Islet of Langerhans (tissue), 1 donor: ENCODE measurements around the gene IFT25.

Source experiments
- FAIRE-seq: peaks from one replicate; lab custom pipeline; 2011; peaks lifted over from hg19 to GRCh38; lab: Jason Lieb, UNC

Gene IFT25

GRCh38 chr1:53927376-53927881 lies 18.1 kb downstream of the IFT25 start:
- no peak for FAIRE-seq

GRCh38 chr1:53919675-53920066 lies 25.8 kb downstream of the IFT25 start:
- FAIRE-seq = no peak

GRCh38 chr1:53918343-53918742 lies 27.2 kb downstream of the IFT25 start:
- no peak for FAIRE-seq

GRCh38 chr1:53913352-53914033 lies 32.0 kb downstream of the IFT25 start:
- no peak for FAIRE-seq

- FAIRE-seq = no peak
Observed at GRCh38 chr1:53911442-53911841, 34.1 kb downstream of the IFT25 start.

GRCh38 chr1:53909946-53910345 lies 35.6 kb downstream of the IFT25 start:
- no peak for FAIRE-seq

GRCh38 chr1:53906121-53906520 lies 39.4 kb downstream of the IFT25 start:
- FAIRE-seq = no peak

GRCh38 chr1:53905509-53905908 lies 40.0 kb downstream of the IFT25 start:
- no peak for FAIRE-seq

GRCh38 chr1:53902235-53903138 lies 43.0 kb downstream of the IFT25 start:
- no peak for FAIRE-seq

- FAIRE-seq = no peak
Observed at GRCh38 chr1:53899708-53900107, 45.8 kb downstream of the IFT25 start.

GRCh38 chr1:53899206-53899628 lies 46.3 kb downstream of the IFT25 start:
- no peak for FAIRE-seq

GRCh38 chr1:53896635-53897229 lies 48.8 kb downstream of the IFT25 start:
- FAIRE-seq = no peak

GRCh38 chr1:53895421-53895820 lies 50.1 kb downstream of the IFT25 start:
- FAIRE-seq = no peak

GRCh38 chr1:53894644-53895043 lies 50.9 kb downstream of the IFT25 start:
- no peak for FAIRE-seq

- FAIRE-seq = no peak
Observed at GRCh38 chr1:53893999-53894636, 51.4 kb downstream of the IFT25 start, which contains the start of gene DIO1. TSS of gene DIO1 (plus strand) at chr1:53894187. CDS start at chr1:53894211, 24 bp downstream.

GRCh38 chr1:53892911-53893310 lies 52.6 kb downstream of the IFT25 start:
- no peak for FAIRE-seq

- FAIRE-seq = no peak
Observed at GRCh38 chr1:53891678-53892077, 53.8 kb downstream of the IFT25 start.

- FAIRE-seq = no peak
Observed at GRCh38 chr1:53891018-53891417, 54.5 kb downstream of the IFT25 start.

GRCh38 chr1:53890522-53890941 lies 55.0 kb downstream of the IFT25 start:
- FAIRE-seq = no peak

GRCh38 chr1:53889304-53890298 lies 55.9 kb downstream of the IFT25 start, which contains the start of gene YIPF1:
TSS of gene YIPF1 (minus strand) at chr1:53889797. CDS start at chr1:53888937, 860 bp downstream.
- FAIRE-seq = no peak

GRCh38 chr1:53888681-53889080 lies 56.8 kb downstream of the IFT25 start:
- FAIRE-seq = no peak
